Chondrocyte (in vitro differentiated cells): ENCODE measurements around the gene ZNF726. TPM values are rescaled to one million over a fixed set of nuclear protein-coding genes. Genes with fewer than 3 reads are reported as not detected.

Experiments used
- DNase-seq: peaks from one replicate; pipeline ENCODE4 v3.0.0; 2021; ENCODE audit warnings: mixed read lengths, low spot score
- H3K27ac Mint-ChIP-seq: one replicate; pipeline ENCODE4 v1.8.0; 2021; ENCODE audit warnings: mild to moderate bottlenecking, moderate library complexity, mixed read lengths; ENCODE audit not compliant: unreplicated experiment
- H3K27me3 Mint-ChIP-seq: 2 replicates; pipeline ENCODE4 v1.8.0; 2021; ENCODE audit warnings: low read depth, mixed read lengths
- H3K36me3 Mint-ChIP-seq: 2 replicates; pipeline ENCODE4 v1.8.0; 2021; ENCODE audit warnings: low read depth, mixed read lengths
- H3K4me1 Mint-ChIP-seq: 2 replicates; pipeline ENCODE4 v1.8.0; 2021; ENCODE audit warnings: low read depth, mild to moderate bottlenecking, mixed read lengths
- H3K4me3 Mint-ChIP-seq: one replicate; pipeline ENCODE4 v1.8.0; 2021; ENCODE audit warnings: mild to moderate bottlenecking, moderate library complexity, mixed read lengths; ENCODE audit not compliant: unreplicated experiment
- H3K9me3 Mint-ChIP-seq: 2 replicates; pipeline ENCODE4 v1.8.0; 2021; ENCODE audit warnings: low read depth, mixed read lengths
- CTCF ChIP-seq: fragments of 200-600 bp; sonication (generic); IDR thresholded peaks from 2 replicates; pipeline ENCODE4 v1.5.0; 2021; ENCODE audit warnings: antibody characterized with exemption, mild to moderate bottlenecking, moderate library complexity
- total RNA-seq: library from RNA; stranded (reverse); gene quantifications from 3 replicates; pipeline ENCODE4 v1.2.1, GENCODE V29; 2021

The ZNF726 gene
- total RNA-seq, 1 donor from 2014 or later, result 0.67 TPM

GRCh38 chr19:23978068-23978467 is 63.4 kb downstream of the ZNF726 start:
- Mint-ChIP-seq H3K36me3 (no peaks in the 10 kb centered on the region), H3K9me3 (peaks cover 68% of the 10 kb centered on the region), H3K27me3 (no peaks in the 10 kb centered on the region), H3K4me1 (no peaks in the 10 kb centered on the region), H3K27ac (no peak overlapping the region), H3K4me3 (no peak overlapping the region)
- no peak for DNase-seq
- TF ChIP-seq CTCF, result no peak

- Mint-ChIP-seq H3K4me3 (no peak overlapping the region), H3K27me3 (no peaks in the 10 kb centered on the region), H3K9me3 (peaks cover 64% of the 10 kb centered on the region), H3K27ac (no peak overlapping the region), H3K4me1 (no peaks in the 10 kb centered on the region), H3K36me3 (no peaks in the 10 kb centered on the region)
- DNase-seq, result no peak
- no peak for TF ChIP-seq CTCF
These were observed 66.1 kb downstream of the ZNF726 start for GRCh38 chr19:23980805-23981204.

- H3K36me3 Mint-ChIP-seq, result no peaks in the 10 kb centered on the region
- no peaks in the 10 kb centered on the region for H3K4me1 Mint-ChIP-seq
- no peaks in the 10 kb centered on the region for H3K27me3 Mint-ChIP-seq
- no peak overlapping the region for H3K27ac Mint-ChIP-seq
- no peak for DNase-seq
- H3K4me3 Mint-ChIP-seq, result no peak overlapping the region
- TF ChIP-seq CTCF, result no peak
- H3K9me3 Mint-ChIP-seq, result peaks cover 67% of the 10 kb centered on the region
These were observed 67.2 kb downstream of the ZNF726 start for GRCh38 chr19:23981863-23982262.

- no peak for TF ChIP-seq CTCF
- H3K27me3 Mint-ChIP-seq, result no peaks in the 10 kb centered on the region
- no peak overlapping the region for H3K4me3 Mint-ChIP-seq
- DNase-seq, result no peak
- no peaks in the 10 kb centered on the region for H3K4me1 Mint-ChIP-seq
- H3K9me3 Mint-ChIP-seq, result peaks cover 67% of the 10 kb centered on the region
- H3K36me3 Mint-ChIP-seq, result no peaks in the 10 kb centered on the region
- H3K27ac Mint-ChIP-seq, result no peak overlapping the region
These were observed 68.7 kb downstream of the ZNF726 start for GRCh38 chr19:23983406-23983805.

Other genes with a start within 250 kb of the ZNF726 start
- 5.1 to 8.8 TPM (median 5.9 TPM) in 3 replicates for gene ZNF675, start 227.7 kb upstream of the ZNF726 start, total RNA-seq
- gene ZNF681, start 156.0 kb upstream of the ZNF726 start, total RNA-seq, result 1.1 to 2.5 TPM (median 1.4 TPM) in 3 replicates
- 13.1 to 21.9 TPM (median 15.3 TPM) in 3 replicates for gene ZNF254, start 172.3 kb downstream of the ZNF726 start, total RNA-seq